HepG2 (cell line): ENCODE measurements around the gene MAPK14. TPM values are rescaled to one million over a fixed set of nuclear protein-coding genes. Genes with fewer than 3 reads are reported as not detected.

Source experiments
- HDAC6 ChIP-seq: fragments of 200-600 bp; sonication (generic); IDR thresholded peaks from 2 replicates; pipeline ENCODE4 v1.7.0; 2017; ENCODE audit warnings: mild to moderate bottlenecking, antibody characterized with exemption, low read length, low read depth
- HMG20A ChIP-seq: IDR thresholded peaks from 2 replicates; pipeline ENCODE4 v1.6.1; 2016; ENCODE audit warnings: borderline replicate concordance
- NCOA5 ChIP-seq: sonication (generic); formaldehyde crosslinking; IDR thresholded peaks from 2 replicates; pipeline ENCODE4 v1.4.0; 2020; ENCODE audit warnings: missing genetic modification reagents
- RARG ChIP-seq: sonication (generic); formaldehyde crosslinking; IDR thresholded peaks from 2 replicates; pipeline ENCODE4 v1.4.0; 2020; ENCODE audit warnings: low read depth, mild to moderate bottlenecking, missing genetic modification reagents
- SYNCRIP ChIP-seq: fragments of 200-400 bp; formaldehyde crosslinking; IDR thresholded peaks from 2 replicates; pipeline ENCODE4 v1.6.1; 2018; ENCODE audit warnings: mild to moderate bottlenecking, low read depth, low read length; ENCODE audit not compliant: insufficient read depth
- TARDBP ChIP-seq: sonication (generic); formaldehyde crosslinking; IDR thresholded peaks from 2 replicates; pipeline ENCODE4 v1.8.0; 2022; ENCODE audit warnings: mild to moderate bottlenecking, missing genetic modification reagents
- ZFP1 ChIP-seq: IDR thresholded peaks from 2 replicates; pipeline ENCODE4 v1.6.1; 2016
- ZNF101 ChIP-seq: sonication (generic); formaldehyde crosslinking; IDR thresholded peaks from 2 replicates; pipeline ENCODE4 v1.4.0; 2020; ENCODE audit warnings: mild to moderate bottlenecking, low read depth, missing genetic modification reagents, borderline replicate concordance
- ZNF563 ChIP-seq: sonication (generic); formaldehyde crosslinking; IDR thresholded peaks from 2 replicates; pipeline ENCODE4 v1.8.0; 2022; ENCODE audit warnings: mild to moderate bottlenecking, moderate library complexity, missing genetic modification reagents
- ZNF746 ChIP-seq: sonication (generic); formaldehyde crosslinking; IDR thresholded peaks from 2 replicates; pipeline ENCODE4 v1.8.0; 2022; ENCODE audit warnings: mild to moderate bottlenecking, missing genetic modification reagents
- polyA plus RNA-seq, 8 experiments: library from polyadenylated mRNA; depleted of rRNA in 3 of 8; stranded (reverse) in 7 of 8; unstranded in 1 of 8; fragments of >200 nt; fragmentation: Illumina TruSeq in 4 of 8; extraction: Trizol in 4 of 8; gene quantifications; 2 replicates each; pipeline versions ENCODE4 v1.2.1 to v1.2.3, GENCODE V29; 2011 to 2016; ENCODE audit warnings: low read depth in 4 of 8, missing spikeins in 1 of 8, mixed read lengths in 1 of 8; ENCODE audit not compliant: insufficient read depth in 1 of 8
- total RNA-seq, 5 experiments: library from RNA; depleted of rRNA; stranded (reverse); fragments of >200 nt; fragmentation: Illumina TruSeq; extraction: Trizol; gene quantifications; 2 replicates each; pipeline ENCODE4 v1.2.3, GENCODE V29; 2016; ENCODE audit warnings: low read depth in 1 of 5
- TF ChIP-seq, protein P1 (sequence below): sonication (generic); formaldehyde crosslinking; IDR thresholded peaks from 2 replicates; pipeline ENCODE4 v1.4.0; 2020; ENCODE audit warnings: mild to moderate bottlenecking, missing genetic modification reagents
- TF ChIP-seq, protein P2 (sequence below): IDR thresholded peaks from 2 replicates; pipeline ENCODE4 v1.6.1; 2016; ENCODE audit warnings: missing genetic modification reagents, missing compliant biosample characterization
- TF ChIP-seq, protein P3 (sequence below): IDR thresholded peaks from 2 replicates; pipeline ENCODE4 v1.6.1; 2016; ENCODE audit warnings: control low read depth
- TF ChIP-seq, protein P4 (sequence below): sonication (generic); formaldehyde crosslinking; IDR thresholded peaks from 2 replicates; pipeline ENCODE4 v1.9.0; 2021; ENCODE audit warnings: mild to moderate bottlenecking, missing genetic modification reagents
- TF ChIP-seq, protein P5 (sequence below): IDR thresholded peaks from 2 replicates; pipeline ENCODE4 v1.6.1; 2012; ENCODE audit warnings: inconsistent platforms
- TF ChIP-seq, protein P6 (sequence below): sonication (generic); formaldehyde crosslinking; IDR thresholded peaks from 2 replicates; pipeline ENCODE4 v1.4.0; 2020; ENCODE audit warnings: low read depth, mild to moderate bottlenecking, missing genetic modification reagents
- TF ChIP-seq, protein P7 (sequence below): sonication (generic); formaldehyde crosslinking; conservative IDR thresholded peaks from 2 replicates; pipeline ENCODE4 v1.8.0; 2022; ENCODE audit warnings: missing genetic modification reagents

MAPK14 gene
- total and polyA plus RNA-seq, 2 of the 13 experiments (the other 11 are each of a cell fraction or from before 2014, with no cell fraction given), result 66.3 to 67.3 TPM

DNA sequence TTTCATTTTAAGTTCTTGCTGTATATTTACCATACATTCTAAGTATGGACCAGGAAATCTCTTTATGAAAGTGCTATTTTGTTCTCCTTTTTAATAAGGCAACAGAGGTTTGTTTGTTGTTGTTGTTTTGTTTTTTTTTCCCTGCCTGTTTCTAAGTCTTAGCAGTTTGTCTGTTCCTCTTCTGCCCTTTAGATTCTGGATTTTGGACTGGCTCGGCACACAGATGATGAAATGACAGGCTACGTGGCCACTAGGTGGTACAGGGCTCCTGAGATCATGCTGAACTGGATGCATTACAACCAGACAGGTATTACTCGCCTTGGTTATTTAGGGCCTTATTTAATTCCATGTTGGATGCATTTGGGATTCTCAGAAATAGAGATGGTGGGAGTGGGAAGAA, 48.0 kb downstream of the MAPK14 start (continued):
- TF ChIP-seq, protein P1, sequence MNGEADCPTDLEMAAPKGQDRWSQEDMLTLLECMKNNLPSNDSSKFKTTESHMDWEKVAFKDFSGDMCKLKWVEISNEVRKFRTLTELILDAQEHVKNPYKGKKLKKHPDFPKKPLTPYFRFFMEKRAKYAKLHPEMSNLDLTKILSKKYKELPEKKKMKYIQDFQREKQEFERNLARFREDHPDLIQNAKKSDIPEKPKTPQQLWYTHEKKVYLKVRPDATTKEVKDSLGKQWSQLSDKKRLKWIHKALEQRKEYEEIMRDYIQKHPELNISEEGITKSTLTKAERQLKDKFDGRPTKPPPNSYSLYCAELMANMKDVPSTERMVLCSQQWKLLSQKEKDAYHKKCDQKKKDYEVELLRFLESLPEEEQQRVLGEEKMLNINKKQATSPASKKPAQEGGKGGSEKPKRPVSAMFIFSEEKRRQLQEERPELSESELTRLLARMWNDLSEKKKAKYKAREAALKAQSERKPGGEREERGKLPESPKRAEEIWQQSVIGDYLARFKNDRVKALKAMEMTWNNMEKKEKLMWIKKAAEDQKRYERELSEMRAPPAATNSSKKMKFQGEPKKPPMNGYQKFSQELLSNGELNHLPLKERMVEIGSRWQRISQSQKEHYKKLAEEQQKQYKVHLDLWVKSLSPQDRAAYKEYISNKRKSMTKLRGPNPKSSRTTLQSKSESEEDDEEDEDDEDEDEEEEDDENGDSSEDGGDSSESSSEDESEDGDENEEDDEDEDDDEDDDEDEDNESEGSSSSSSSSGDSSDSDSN (CRISPR knock-in tag), result no peak
- no peak for TF ChIP-seq ZNF746 (CRISPR knock-in tag)
- no peak for TF ChIP-seq ZNF563 (CRISPR knock-in tag)
- no peak for TF ChIP-seq ZNF101 (CRISPR knock-in tag)
- TF ChIP-seq, protein P2, sequence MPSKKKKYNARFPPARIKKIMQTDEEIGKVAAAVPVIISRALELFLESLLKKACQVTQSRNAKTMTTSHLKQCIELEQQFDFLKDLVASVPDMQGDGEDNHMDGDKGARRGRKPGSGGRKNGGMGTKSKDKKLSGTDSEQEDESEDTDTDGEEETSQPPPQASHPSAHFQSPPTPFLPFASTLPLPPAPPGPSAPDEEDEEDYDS (CRISPR knock-in tag), result no peak
- no peak for TF ChIP-seq RARG (CRISPR knock-in tag)
- TF ChIP-seq, protein P3, sequence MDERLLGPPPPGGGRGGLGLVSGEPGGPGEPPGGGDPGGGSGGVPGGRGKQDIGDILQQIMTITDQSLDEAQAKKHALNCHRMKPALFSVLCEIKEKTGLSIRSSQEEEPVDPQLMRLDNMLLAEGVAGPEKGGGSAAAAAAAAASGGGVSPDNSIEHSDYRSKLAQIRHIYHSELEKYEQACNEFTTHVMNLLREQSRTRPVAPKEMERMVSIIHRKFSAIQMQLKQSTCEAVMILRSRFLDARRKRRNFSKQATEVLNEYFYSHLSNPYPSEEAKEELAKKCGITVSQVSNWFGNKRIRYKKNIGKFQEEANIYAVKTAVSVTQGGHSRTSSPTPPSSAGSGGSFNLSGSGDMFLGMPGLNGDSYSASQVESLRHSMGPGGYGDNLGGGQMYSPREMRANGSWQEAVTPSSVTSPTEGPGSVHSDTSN (CRISPR knock-in tag), result 0 out of 2 replicates have a peak, but pooled peaks have one; percentile 46
- TF ChIP-seq, protein P4, sequence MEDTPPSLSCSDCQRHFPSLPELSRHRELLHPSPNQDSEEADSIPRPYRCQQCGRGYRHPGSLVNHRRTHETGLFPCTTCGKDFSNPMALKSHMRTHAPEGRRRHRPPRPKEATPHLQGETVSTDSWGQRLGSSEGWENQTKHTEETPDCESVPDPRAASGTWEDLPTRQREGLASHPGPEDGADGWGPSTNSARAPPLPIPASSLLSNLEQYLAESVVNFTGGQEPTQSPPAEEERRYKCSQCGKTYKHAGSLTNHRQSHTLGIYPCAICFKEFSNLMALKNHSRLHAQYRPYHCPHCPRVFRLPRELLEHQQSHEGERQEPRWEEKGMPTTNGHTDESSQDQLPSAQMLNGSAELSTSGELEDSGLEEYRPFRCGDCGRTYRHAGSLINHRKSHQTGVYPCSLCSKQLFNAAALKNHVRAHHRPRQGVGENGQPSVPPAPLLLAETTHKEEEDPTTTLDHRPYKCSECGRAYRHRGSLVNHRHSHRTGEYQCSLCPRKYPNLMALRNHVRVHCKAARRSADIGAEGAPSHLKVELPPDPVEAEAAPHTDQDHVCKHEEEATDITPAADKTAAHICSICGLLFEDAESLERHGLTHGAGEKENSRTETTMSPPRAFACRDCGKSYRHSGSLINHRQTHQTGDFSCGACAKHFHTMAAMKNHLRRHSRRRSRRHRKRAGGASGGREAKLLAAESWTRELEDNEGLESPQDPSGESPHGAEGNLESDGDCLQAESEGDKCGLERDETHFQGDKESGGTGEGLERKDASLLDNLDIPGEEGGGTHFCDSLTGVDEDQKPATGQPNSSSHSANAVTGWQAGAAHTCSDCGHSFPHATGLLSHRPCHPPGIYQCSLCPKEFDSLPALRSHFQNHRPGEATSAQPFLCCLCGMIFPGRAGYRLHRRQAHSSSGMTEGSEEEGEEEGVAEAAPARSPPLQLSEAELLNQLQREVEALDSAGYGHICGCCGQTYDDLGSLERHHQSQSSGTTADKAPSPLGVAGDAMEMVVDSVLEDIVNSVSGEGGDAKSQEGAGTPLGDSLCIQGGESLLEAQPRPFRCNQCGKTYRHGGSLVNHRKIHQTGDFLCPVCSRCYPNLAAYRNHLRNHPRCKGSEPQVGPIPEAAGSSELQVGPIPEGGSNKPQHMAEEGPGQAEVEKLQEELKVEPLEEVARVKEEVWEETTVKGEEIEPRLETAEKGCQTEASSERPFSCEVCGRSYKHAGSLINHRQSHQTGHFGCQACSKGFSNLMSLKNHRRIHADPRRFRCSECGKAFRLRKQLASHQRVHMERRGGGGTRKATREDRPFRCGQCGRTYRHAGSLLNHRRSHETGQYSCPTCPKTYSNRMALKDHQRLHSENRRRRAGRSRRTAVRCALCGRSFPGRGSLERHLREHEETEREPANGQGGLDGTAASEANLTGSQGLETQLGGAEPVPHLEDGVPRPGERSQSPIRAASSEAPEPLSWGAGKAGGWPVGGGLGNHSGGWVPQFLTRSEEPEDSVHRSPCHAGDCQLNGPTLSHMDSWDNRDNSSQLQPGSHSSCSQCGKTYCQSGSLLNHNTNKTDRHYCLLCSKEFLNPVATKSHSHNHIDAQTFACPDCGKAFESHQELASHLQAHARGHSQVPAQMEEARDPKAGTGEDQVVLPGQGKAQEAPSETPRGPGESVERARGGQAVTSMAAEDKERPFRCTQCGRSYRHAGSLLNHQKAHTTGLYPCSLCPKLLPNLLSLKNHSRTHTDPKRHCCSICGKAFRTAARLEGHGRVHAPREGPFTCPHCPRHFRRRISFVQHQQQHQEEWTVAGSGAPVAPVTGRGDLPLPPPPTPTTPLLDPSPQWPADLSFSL (CRISPR knock-in tag), result no peak
- TF ChIP-seq, protein P5, sequence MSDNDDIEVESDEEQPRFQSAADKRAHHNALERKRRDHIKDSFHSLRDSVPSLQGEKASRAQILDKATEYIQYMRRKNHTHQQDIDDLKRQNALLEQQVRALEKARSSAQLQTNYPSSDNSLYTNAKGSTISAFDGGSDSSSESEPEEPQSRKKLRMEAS, result no peak
- TF ChIP-seq SYNCRIP, result no peak
- TF ChIP-seq, protein P6, sequence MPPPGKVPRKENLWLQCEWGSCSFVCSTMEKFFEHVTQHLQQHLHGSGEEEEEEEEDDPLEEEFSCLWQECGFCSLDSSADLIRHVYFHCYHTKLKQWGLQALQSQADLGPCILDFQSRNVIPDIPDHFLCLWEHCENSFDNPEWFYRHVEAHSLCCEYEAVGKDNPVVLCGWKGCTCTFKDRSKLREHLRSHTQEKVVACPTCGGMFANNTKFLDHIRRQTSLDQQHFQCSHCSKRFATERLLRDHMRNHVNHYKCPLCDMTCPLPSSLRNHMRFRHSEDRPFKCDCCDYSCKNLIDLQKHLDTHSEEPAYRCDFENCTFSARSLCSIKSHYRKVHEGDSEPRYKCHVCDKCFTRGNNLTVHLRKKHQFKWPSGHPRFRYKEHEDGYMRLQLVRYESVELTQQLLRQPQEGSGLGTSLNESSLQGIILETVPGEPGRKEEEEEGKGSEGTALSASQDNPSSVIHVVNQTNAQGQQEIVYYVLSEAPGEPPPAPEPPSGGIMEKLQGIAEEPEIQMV (CRISPR knock-in tag), result no peak
- TF ChIP-seq HDAC6, result no peak
- peak; percentile 24; the same call in 1 of the 2 replicates for TF ChIP-seq TARDBP (CRISPR knock-in tag)
- TF ChIP-seq NCOA5 (CRISPR knock-in tag), result no peak
- TF ChIP-seq ZFP1 (CRISPR knock-in tag), result no peak
- TF ChIP-seq HMG20A (CRISPR knock-in tag), result no peak
- TF ChIP-seq, protein P7, sequence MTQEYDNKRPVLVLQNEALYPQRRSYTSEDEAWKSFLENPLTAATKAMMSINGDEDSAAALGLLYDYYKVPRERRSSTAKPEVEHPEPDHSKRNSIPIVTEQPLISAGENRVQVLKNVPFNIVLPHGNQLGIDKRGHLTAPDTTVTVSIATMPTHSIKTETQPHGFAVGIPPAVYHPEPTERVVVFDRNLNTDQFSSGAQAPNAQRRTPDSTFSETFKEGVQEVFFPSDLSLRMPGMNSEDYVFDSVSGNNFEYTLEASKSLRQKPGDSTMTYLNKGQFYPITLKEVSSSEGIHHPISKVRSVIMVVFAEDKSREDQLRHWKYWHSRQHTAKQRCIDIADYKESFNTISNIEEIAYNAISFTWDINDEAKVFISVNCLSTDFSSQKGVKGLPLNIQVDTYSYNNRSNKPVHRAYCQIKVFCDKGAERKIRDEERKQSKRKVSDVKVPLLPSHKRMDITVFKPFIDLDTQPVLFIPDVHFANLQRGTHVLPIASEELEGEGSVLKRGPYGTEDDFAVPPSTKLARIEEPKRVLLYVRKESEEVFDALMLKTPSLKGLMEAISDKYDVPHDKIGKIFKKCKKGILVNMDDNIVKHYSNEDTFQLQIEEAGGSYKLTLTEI (CRISPR knock-in tag), result no peak
